HCT116 (cell line): ENCODE measurements around the gene MINK1. TPM values are rescaled to one million over a fixed set of nuclear protein-coding genes. Genes with fewer than 3 reads are reported as not detected.
"Not testable (repeated sequence)": the region's sequence is repeated elsewhere in the genome, so short reads cannot be mapped to it uniquely, and the experiment has no call there.

Source experiments
- ATAC-seq: fragments of 200-7000 bp; cut with Tn5 transposase; 2 replicates; pipeline ENCODE4 v1.9.1; 2020; ENCODE audit warnings: mild to moderate bottlenecking, moderate library complexity
- BruUV-seq: library from RNA; stranded (reverse); fragments of 400-500 nt; replicated peaks from 2 replicates; lab custom pipeline; 2021; lab: Mats Ljungman, UMichigan
- CTCF ChIA-PET: fragments of 300-600 bp; sonication (Branson Sonifier 250); formaldehyde crosslinking; loops from one replicate; lab custom pipeline; 2021; ENCODE audit warnings: antibody characterized with exemption; lab: Charles Lee
- POLR2A ChIA-PET: fragments of 300-600, 350-600 bp; sonication (Branson Sonifier 250); formaldehyde crosslinking; loops from one replicate; lab custom pipeline; 2021; ENCODE audit warnings: antibody characterized with exemption; lab: Charles Lee
- RAD21 ChIA-PET, 2 experiments: fragments of 300-600 bp; sonication (Branson Sonifier 250); formaldehyde crosslinking; loops; one replicate each; lab custom pipeline; 2023; ENCODE audit warnings: low total read pairs in 2 of 2; ENCODE audit not compliant: uncharacterized antibody in 2 of 2, unreplicated experiment in 2 of 2, low non-redundant PET in 1 of 2; lab: Charles Lee
- DNase-seq: peaks from one replicate; pipeline ENCODE4 v3.0.0-alpha.2; 2010; ENCODE audit warnings: low read depth, low spot score
- H2AFZ ChIP-seq: fragments of 200-600 bp; shearing (Covaris generic), sonication (generic); 2 replicates; pipeline ENCODE4 v1.6.1; 2017; ENCODE audit warnings: low read depth, mixed run types, mixed read lengths, antibody characterized with exemption, low read length; ENCODE audit not compliant: poor library complexity, severe bottlenecking
- H3K27ac ChIP-seq: 2 replicates; pipeline ENCODE4 v1.5.1; 2012; ENCODE audit warnings: low read depth, low read length
- H3K27me3 ChIP-seq: fragments of 200-600 bp; sonication (generic); 2 replicates; pipeline ENCODE4 v1.6.1; 2016; ENCODE audit warnings: mixed run types, low read length, mixed read lengths; ENCODE audit not compliant: insufficient read depth
- H3K36me3 ChIP-seq, 2 experiments: fragments of 200-500 bp in 1 of 2; fragments of 200-600 bp in 1 of 2; sonication (Bioruptor generic) in 1 of 2; sonication (generic) in 1 of 2; 2 replicates each; pipeline versions ENCODE4 v1.5.1 to v1.6.1; 2014 to 2016; ENCODE audit warnings: low read length in 2 of 2, inconsistent platforms in 1 of 2, mixed read lengths in 1 of 2, mixed run types in 1 of 2; ENCODE audit not compliant: insufficient read depth in 2 of 2, control insufficient read depth in 1 of 2
- H3K4me1 ChIP-seq, 2 experiments: fragments of 200-600 bp in 1 of 2; sonication (generic) in 1 of 2; 2 replicates each; pipeline versions ENCODE4 v1.5.1 to v1.6.1; 2012 to 2017; ENCODE audit warnings: low read length in 2 of 2, inconsistent platforms in 1 of 2, mild to moderate bottlenecking in 1 of 2, mixed read lengths in 1 of 2, mixed run types in 1 of 2, moderate library complexity in 1 of 2; ENCODE audit not compliant: insufficient read depth in 2 of 2, control insufficient read depth in 1 of 2
- H3K4me2 ChIP-seq: fragments of 200-600 bp; sonication (generic); 2 replicates; pipeline ENCODE4 v1.6.1; 2017; ENCODE audit warnings: mixed run types, low read length, mixed read lengths
- H3K4me3 ChIP-seq, 2 experiments: fragments of 200-600 bp in 1 of 2; sonication (generic) in 1 of 2; replicated peaks in 1 of 2; 2 replicates each; pipeline ENCODE4 v1.5.1; 2011 to 2016; ENCODE audit warnings: low read length in 2 of 2, control low read depth in 1 of 2, low read depth in 1 of 2, mild to moderate bottlenecking in 1 of 2, mixed read lengths in 1 of 2, mixed run types in 1 of 2
- H3K79me2 ChIP-seq: fragments of 200-600 bp; sonication (generic); 2 replicates; pipeline ENCODE4 v1.6.1; 2017; ENCODE audit warnings: mild to moderate bottlenecking, mixed run types, low read length, moderate library complexity, mixed read lengths; ENCODE audit not compliant: insufficient read depth
- H3K9ac ChIP-seq: fragments of 200-600 bp; sonication (generic); 2 replicates; pipeline ENCODE4 v1.6.1; 2016; ENCODE audit warnings: low read length, mixed read lengths
- H3K9me2 ChIP-seq: fragments of 200-600 bp; sonication (generic), shearing (Covaris generic); 2 replicates; pipeline ENCODE4 v1.6.1; 2017; ENCODE audit warnings: mixed run types, mild to moderate bottlenecking, moderate library complexity; ENCODE audit not compliant: insufficient read depth
- H3K9me3 ChIP-seq, 2 experiments: fragments of 200-500 bp in 1 of 2; fragments of 200-600 bp in 1 of 2; sonication (Bioruptor generic) in 1 of 2; sonication (generic) in 1 of 2; 2 replicates each; pipeline ENCODE4 v1.6.1; 2014 to 2017; ENCODE audit warnings: low read length in 2 of 2, mixed read lengths in 2 of 2, inconsistent platforms in 1 of 2, low read depth in 1 of 2, mild to moderate bottlenecking in 1 of 2, mixed run types in 1 of 2, moderate library complexity in 1 of 2; ENCODE audit not compliant: control insufficient read depth in 1 of 2, insufficient read depth in 1 of 2
- H4K20me1 ChIP-seq: fragments of 200-600 bp; sonication (generic), shearing (Covaris generic); 2 replicates; pipeline ENCODE4 v1.6.1; 2017; ENCODE audit warnings: mixed run types, mild to moderate bottlenecking, moderate library complexity; ENCODE audit not compliant: insufficient read depth
- CBX3 ChIP-seq: IDR thresholded peaks from 2 replicates; pipeline ENCODE4 v1.6.1; 2012; ENCODE audit warnings: low read depth
- EGR1 ChIP-seq: IDR thresholded peaks from 2 replicates; pipeline ENCODE4 v1.6.1; 2012; ENCODE audit warnings: low read depth
- FOSL1 ChIP-seq: IDR thresholded peaks from 2 replicates; pipeline ENCODE4 v1.6.1; 2012; ENCODE audit warnings: low read depth
- JUND ChIP-seq: IDR thresholded peaks from 2 replicates; pipeline ENCODE4 v1.6.1; 2012
- POLR2A ChIP-seq: IDR thresholded peaks from 2 replicates; pipeline ENCODE4 v1.7.0; 2011; ENCODE audit warnings: borderline replicate concordance; ENCODE audit not compliant: insufficient read depth, insufficient read length; ENCODE audit errors: extremely low read depth
- SIN3A ChIP-seq: IDR thresholded peaks from 2 replicates; pipeline ENCODE4 v1.6.1; 2012; ENCODE audit warnings: low read depth
- SRF ChIP-seq: IDR thresholded peaks from 2 replicates; pipeline ENCODE4 v1.6.1; 2012; ENCODE audit warnings: low read depth
- TCF7L2 ChIP-seq: IDR thresholded peaks from 2 replicates; pipeline ENCODE4 v1.7.0; 2011; ENCODE audit warnings: borderline replicate concordance, inconsistent platforms; ENCODE audit not compliant: insufficient read depth, insufficient read length; ENCODE audit errors: extremely low read depth
- YY1 ChIP-seq: IDR thresholded peaks from 2 replicates; pipeline ENCODE4 v1.6.1; 2011; ENCODE audit warnings: low read length, low read depth, moderate library complexity, mild to moderate bottlenecking; ENCODE audit not compliant: insufficient replicate concordance; ENCODE audit errors: extremely low read depth
- ZNF274 ChIP-seq: fragments of 200-500 bp; sonication (Bioruptor generic); IDR thresholded peaks from 2 replicates; pipeline ENCODE4 v1.6.1; 2014; ENCODE audit warnings: mild to moderate bottlenecking, low read depth, low read length, inconsistent platforms
- intact Hi-C: fragments of 100-400 bp; cut with micrococcal nuclease; formaldehyde crosslinking; loops from 2 replicates; pipeline ENCODE4 v1.10.0; 2022
- total RNA-seq: library from RNA; stranded (reverse); gene quantifications from one replicate; pipeline ENCODE4 v1.2.1, GENCODE V29; 2021; ENCODE audit not compliant: unreplicated experiment
- TF ChIP-seq, protein P1 (sequence below), 3 experiments: fragments of 200-600 bp in 1 of 3; sonication (generic) in 1 of 3; IDR thresholded peaks in 2 of 3; conservative IDR thresholded peaks in 1 of 3; 2 replicates each; pipeline ENCODE4 v1.5.1; 2012 to 2017; ENCODE audit warnings: low read depth in 2 of 3, low read length in 2 of 3, antibody characterized with exemption in 1 of 3, borderline replicate concordance in 1 of 3, control low read depth in 1 of 3, mild to moderate bottlenecking in 1 of 3, mixed read lengths in 1 of 3, mixed run types in 1 of 3, moderate library complexity in 1 of 3; ENCODE audit not compliant: insufficient read depth in 1 of 3
- TF ChIP-seq, protein P2 (sequence below): IDR thresholded peaks from 2 replicates; pipeline ENCODE4 v1.6.1; 2012

The MINK1 gene
- total RNA-seq, 1 experiment from 2014 or later, result 85.2 TPM

DNA sequence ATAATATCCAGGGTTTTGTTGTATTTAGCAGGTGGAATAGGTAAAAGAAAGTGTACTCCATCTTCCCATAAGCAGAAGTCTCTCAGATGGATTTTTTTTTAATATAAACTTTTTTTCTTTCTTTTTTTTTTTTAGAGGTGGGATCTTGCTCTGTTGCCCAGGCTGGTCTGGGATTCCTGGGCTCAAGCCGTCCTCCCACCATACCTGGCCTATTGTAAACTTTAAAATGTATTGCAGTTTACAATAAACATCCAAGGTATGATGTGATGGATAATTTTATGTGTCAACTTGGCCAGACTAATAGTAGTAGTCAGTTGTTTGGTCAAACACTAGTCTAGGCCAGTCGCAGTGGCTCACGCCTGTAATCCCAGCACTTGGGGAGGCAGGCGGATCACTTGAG lies 88.2 kb downstream of the MINK1 start:
- no peak for TF ChIP-seq SIN3A
- Histone ChIP-seq H3K27me3 (no peaks in the 10 kb centered on the region), H3K27ac (no peak overlapping the region), H3K9ac (no peak overlapping the region), H3K4me2 (no peak overlapping the region), H3K9me3 (no peaks in the 10 kb centered on the region), H3K4me1 (no peaks in the 10 kb centered on the region), H3K36me3 (no peaks in the 10 kb centered on the region), H2AFZ (no peak overlapping the region), H3K79me2 (no peaks in the 10 kb centered on the region), H4K20me1 (no peaks in the 10 kb centered on the region), H3K4me3 (no peak overlapping the region), H3K9me2 (no peaks in the 10 kb centered on the region)
- ChIA-PET RAD21 (no interaction called here), POLR2A (no interaction called here), CTCF (no interaction called here)
- ATAC-seq (no peak), DNase-seq (no peak)
- intact Hi-C loops, result loop anchor here (2.0 kb wide), 1 partner anchor 13 kb away; no protein-coding TSS in a partner anchor
- no TSS peak for BruUV-seq

DNA sequence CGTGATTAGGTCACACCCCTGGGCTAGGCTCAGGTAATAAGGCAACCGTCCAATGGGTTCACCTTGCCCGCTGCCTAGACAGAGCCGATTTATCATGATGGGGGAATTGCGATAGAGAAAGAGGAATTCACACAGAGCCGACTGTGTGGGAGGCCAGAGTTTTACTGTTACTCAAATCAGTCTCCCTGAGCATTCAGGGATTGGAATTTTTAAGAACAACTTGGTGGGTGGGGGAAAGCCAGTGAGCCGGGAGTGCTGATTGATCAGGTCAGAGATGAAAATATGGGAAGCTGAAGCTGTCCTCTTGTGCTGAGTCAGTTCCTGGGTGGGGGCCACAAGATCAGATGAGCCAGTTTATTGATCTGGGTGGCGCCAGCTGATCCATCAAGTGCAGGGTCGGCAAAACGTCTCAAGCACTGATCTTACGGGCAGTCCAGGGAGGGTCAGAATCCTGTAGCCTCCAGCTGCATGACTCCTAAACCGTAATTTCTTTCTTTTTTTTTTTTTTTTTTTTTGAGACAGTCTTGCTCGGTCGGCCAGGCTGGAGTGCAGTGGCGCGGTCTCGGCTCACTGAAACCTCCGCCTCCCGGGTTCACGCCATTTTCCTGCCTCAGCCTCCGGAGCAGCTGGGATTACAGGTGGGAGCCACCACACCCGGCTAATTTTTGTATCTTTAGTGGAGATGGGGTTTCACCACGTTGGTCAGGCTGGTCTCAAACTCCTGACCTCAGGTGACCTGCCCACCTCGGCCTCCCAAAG lies 93.6 kb downstream of the MINK1 start:
- H3K27me3 ChIP-seq, H3K4me3 ChIP-seq, ATAC-seq, H4K20me1 ChIP-seq, CTCF ChIA-PET, H3K27ac ChIP-seq, RAD21 ChIA-PET, H3K79me2 ChIP-seq, intact Hi-C loops, H3K9ac ChIP-seq, H2AFZ ChIP-seq, DNase-seq, H3K4me1 ChIP-seq, H3K36me3 ChIP-seq, POLR2A ChIA-PET, H3K4me2 ChIP-seq, H3K9me2 ChIP-seq, H3K9me3 ChIP-seq, BruUV-seq: not testable (repeated sequence)

DNA sequence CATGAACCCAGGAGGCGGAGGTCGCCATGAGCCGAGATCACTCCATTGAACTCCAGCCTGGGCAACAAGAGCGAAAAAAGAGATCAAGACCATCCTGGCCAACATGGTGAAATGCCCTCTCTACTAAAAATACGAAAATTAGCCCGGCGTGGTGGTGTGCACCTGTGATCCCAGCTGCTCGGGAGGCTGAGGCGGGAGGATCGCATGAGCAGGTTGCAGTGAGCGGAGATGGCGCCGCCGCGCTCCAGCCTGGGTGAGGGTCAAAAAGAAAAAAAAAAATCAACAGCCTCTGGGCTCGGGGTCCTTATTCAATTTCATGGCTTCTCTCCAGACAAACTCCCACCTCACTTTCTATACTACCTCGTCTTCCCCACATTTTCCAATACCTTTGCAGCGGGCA lies 95.7 kb downstream of the MINK1 start:
- ChIA-PET RAD21 (no interaction called here), CTCF (no interaction called here), POLR2A (no interaction called here)
- intact Hi-C loops, result no loop called here
- Histone ChIP-seq H3K4me2 (no peak overlapping the region), H3K27me3 (no peaks in the 10 kb centered on the region), H3K9ac (no peak overlapping the region), H3K4me3 (no peak overlapping the region), H2AFZ (no peak overlapping the region), H3K27ac (no peak overlapping the region), H3K9me3 (no peaks in the 10 kb centered on the region), H3K79me2 (no peaks in the 10 kb centered on the region), H4K20me1 (no peaks in the 10 kb centered on the region), H3K36me3 (no peaks in the 10 kb centered on the region), H3K9me2 (no peaks in the 10 kb centered on the region), H3K4me1 (no peaks in the 10 kb centered on the region; a peak in 1 of 4 replicates)
- no TSS peak for BruUV-seq
- no peak for ATAC-seq
- DNase-seq, result no peak
- TF ChIP-seq, protein P1, sequence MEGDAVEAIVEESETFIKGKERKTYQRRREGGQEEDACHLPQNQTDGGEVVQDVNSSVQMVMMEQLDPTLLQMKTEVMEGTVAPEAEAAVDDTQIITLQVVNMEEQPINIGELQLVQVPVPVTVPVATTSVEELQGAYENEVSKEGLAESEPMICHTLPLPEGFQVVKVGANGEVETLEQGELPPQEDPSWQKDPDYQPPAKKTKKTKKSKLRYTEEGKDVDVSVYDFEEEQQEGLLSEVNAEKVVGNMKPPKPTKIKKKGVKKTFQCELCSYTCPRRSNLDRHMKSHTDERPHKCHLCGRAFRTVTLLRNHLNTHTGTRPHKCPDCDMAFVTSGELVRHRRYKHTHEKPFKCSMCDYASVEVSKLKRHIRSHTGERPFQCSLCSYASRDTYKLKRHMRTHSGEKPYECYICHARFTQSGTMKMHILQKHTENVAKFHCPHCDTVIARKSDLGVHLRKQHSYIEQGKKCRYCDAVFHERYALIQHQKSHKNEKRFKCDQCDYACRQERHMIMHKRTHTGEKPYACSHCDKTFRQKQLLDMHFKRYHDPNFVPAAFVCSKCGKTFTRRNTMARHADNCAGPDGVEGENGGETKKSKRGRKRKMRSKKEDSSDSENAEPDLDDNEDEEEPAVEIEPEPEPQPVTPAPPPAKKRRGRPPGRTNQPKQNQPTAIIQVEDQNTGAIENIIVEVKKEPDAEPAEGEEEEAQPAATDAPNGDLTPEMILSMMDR (IDR thresholded peaks at IDR 0.05 in 2 of 3, conservative IDR thresholded peaks at IDR 0.05 in 1 of 3; ENCODE audit: borderline replicate concordance in 1 of 3, insufficient read depth in 1 of 3, low read depth in 2 of 3, low read length in 2 of 3), result no peak
- TF ChIP-seq YY1, result no peak
- TF ChIP-seq, protein P2, sequence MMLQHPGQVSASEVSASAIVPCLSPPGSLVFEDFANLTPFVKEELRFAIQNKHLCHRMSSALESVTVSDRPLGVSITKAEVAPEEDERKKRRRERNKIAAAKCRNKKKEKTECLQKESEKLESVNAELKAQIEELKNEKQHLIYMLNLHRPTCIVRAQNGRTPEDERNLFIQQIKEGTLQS, result no peak
- TF ChIP-seq SRF, result no peak
- no peak for TF ChIP-seq EGR1
- no peak for TF ChIP-seq ZNF274
- TF ChIP-seq POLR2A, result no peak
- TF ChIP-seq TCF7L2, result no peak
- TF ChIP-seq FOSL1, result no peak
- TF ChIP-seq SIN3A, result no peak
- no peak for TF ChIP-seq JUND
- TF ChIP-seq CBX3, result no peak
